Memory B cell (primary cell): Measurements from ENCODE around the gene NXT2.
"Not testable (repeated sequence)": the region's sequence is repeated elsewhere in the genome, so short reads cannot be mapped to it uniquely, and the experiment has no call there.

Experiments
- ATAC-seq: fragments of 150-1000 bp; cut with Tn5 transposase; 2 replicates; pipeline ENCODE4 v1.10.0; 2021; ENCODE audit warnings: low read depth, mild to moderate bottlenecking, moderate library complexity
- DNase-seq, 2 donors: peaks; one replicate each; pipeline ENCODE4 v3.0.0; 2022; ENCODE audit warnings: low spot score in 2 of 2
- H3K27ac Mint-ChIP-seq: one replicate; pipeline ENCODE4 v1.8.0; 2022; ENCODE audit warnings: mild to moderate bottlenecking, moderate library complexity, mixed read lengths
- H3K27me3 Mint-ChIP-seq: one replicate; pipeline ENCODE4 v1.8.0; 2022; ENCODE audit warnings: mixed read lengths
- H3K36me3 Mint-ChIP-seq: one replicate; pipeline ENCODE4 v1.8.0; 2022; ENCODE audit warnings: mild to moderate bottlenecking, mixed read lengths
- H3K4me1 Mint-ChIP-seq: one replicate; pipeline ENCODE4 v1.8.0; 2022; ENCODE audit warnings: mixed read lengths
- H3K4me3 Mint-ChIP-seq: one replicate; pipeline ENCODE4 v1.8.0; 2022; ENCODE audit warnings: mild to moderate bottlenecking, moderate library complexity, mixed read lengths
- H3K9me3 Mint-ChIP-seq: one replicate; pipeline ENCODE4 v1.8.0; 2022; ENCODE audit warnings: mixed read lengths

The NXT2 gene

GRCh38 chrX:109576083-109576482, 39.4 kb downstream of the NXT2 start:
- not testable (repeated sequence) for H3K36me3 Mint-ChIP-seq, H3K4me1 Mint-ChIP-seq, H3K27ac Mint-ChIP-seq, DNase-seq, H3K27me3 Mint-ChIP-seq, ATAC-seq, H3K9me3 Mint-ChIP-seq, H3K4me3 Mint-ChIP-seq

- ATAC-seq (no peak), DNase-seq (no peak)
- Mint-ChIP-seq H3K27ac (no peak overlapping the region), H3K4me3 (no peak overlapping the region), H3K9me3 (no peaks in the 10 kb centered on the region), H3K36me3 (no peaks in the 10 kb centered on the region), H3K27me3 (no peaks in the 10 kb centered on the region), H3K4me1 (no peaks in the 10 kb centered on the region)
These were observed 40.4 kb downstream of the NXT2 start for GRCh38 chrX:109577055-109577454.

GRCh38 chrX:109578916-109579315, 42.3 kb downstream of the NXT2 start:
- Mint-ChIP-seq H3K27ac (no peak overlapping the region), H3K4me1 (no peaks in the 10 kb centered on the region), H3K4me3 (no peak overlapping the region), H3K9me3 (no peaks in the 10 kb centered on the region), H3K27me3 (no peaks in the 10 kb centered on the region), H3K36me3 (no peaks in the 10 kb centered on the region)
- DNase-seq = no peak
- no peak for ATAC-seq

- H3K36me3 Mint-ChIP-seq = no peaks in the 10 kb centered on the region
- H3K4me1 Mint-ChIP-seq = no peaks in the 10 kb centered on the region
- ATAC-seq (no peak), DNase-seq (no peak)
- H3K9me3 Mint-ChIP-seq = no peaks in the 10 kb centered on the region
- no peak overlapping the region for H3K4me3 Mint-ChIP-seq
- no peak overlapping the region for H3K27ac Mint-ChIP-seq
- H3K27me3 Mint-ChIP-seq = peaks cover 2% of the 10 kb centered on the region
These were observed 48.8 kb downstream of the NXT2 start for GRCh38 chrX:109585488-109585887.

GRCh38 chrX:109590176-109590575, 53.5 kb downstream of the NXT2 start:
- H3K4me3 Mint-ChIP-seq = no peak overlapping the region
- H3K36me3 Mint-ChIP-seq = no peaks in the 10 kb centered on the region
- no peaks in the 10 kb centered on the region for H3K4me1 Mint-ChIP-seq
- no peaks in the 10 kb centered on the region for H3K9me3 Mint-ChIP-seq
- DNase-seq = no peak
- no peak for ATAC-seq
- H3K27ac Mint-ChIP-seq = no peak overlapping the region
- H3K27me3 Mint-ChIP-seq = peaks cover 2% of the 10 kb centered on the region
